Vagina (tissue), 2 donors: ENCODE measurements around the gene GSDME. TPM values are rescaled to one million over a fixed set of nuclear protein-coding genes. Genes with fewer than 3 reads are reported as not detected.

Experiments used
- DNase-seq, 2 donors: peaks; one replicate each; pipeline ENCODE4 v3.0.0-alpha.2; 2017; ENCODE audit errors: extremely low spot score in 2 of 2
- H3K27ac ChIP-seq: fragments of 200-600 bp; sonication (generic); one replicate; pipeline ENCODE4 v1.5.1; 2019
- H3K27me3 ChIP-seq: fragments of 200-600 bp; sonication (generic); one replicate; pipeline ENCODE4 v1.5.1; 2019
- H3K36me3 ChIP-seq, 2 donors: fragments of 200-600 bp; sonication (generic); one replicate each; pipeline ENCODE4 v1.5.1; 2017 to 2019
- H3K4me1 ChIP-seq: fragments of 200-600 bp; sonication (generic); one replicate; pipeline ENCODE4 v1.5.1; 2019
- H3K4me3 ChIP-seq, 2 donors: fragments of 200-600 bp; sonication (generic); 1 replicate in 1 of 2; 2 replicates in 1 of 2; pipeline ENCODE4 v1.5.1; 2016 to 2019
- H3K9me3 ChIP-seq: fragments of 200-600 bp; sonication (generic); one replicate; pipeline ENCODE4 v1.5.1; 2019
- CTCF ChIP-seq, 3 experiments: fragments of 450-650 bp in 2 of 3; fragments of 200-600 bp in 1 of 3; sonication (generic) in 1 of 3; IDR thresholded peaks; one replicate each; pipeline ENCODE4 v1.5.1; 2017 to 2019; ENCODE audit warnings: antibody characterized with exemption in 3 of 3, mild to moderate bottlenecking in 2 of 3, moderate library complexity in 2 of 3
- POLR2A ChIP-seq, 2 donors: fragments of 450-650 bp; IDR thresholded peaks; one replicate each; pipeline ENCODE4 v1.6.1; 2017; ENCODE audit warnings: antibody characterized with exemption in 2 of 2, mild to moderate bottlenecking in 2 of 2, moderate library complexity in 2 of 2
- POLR2AphosphoS5 ChIP-seq, 2 donors: sonication (generic); formaldehyde crosslinking; IDR thresholded peaks; one replicate each; pipeline ENCODE4 v1.9.0; 2017; ENCODE audit warnings: antibody characterized with exemption in 2 of 2, mild to moderate bottlenecking in 2 of 2, low read depth in 1 of 2; ENCODE audit not compliant: insufficient read depth in 1 of 2
- intact Hi-C: fragments of 100-400 bp; cut with DNase I; formaldehyde crosslinking; loops from one replicate; pipeline ENCODE4 v1.15.1; 2023
- total RNA-seq: library from RNA; depleted of rRNA; stranded (reverse); fragments of >200 nt; gene quantifications from one replicate; pipeline ENCODE4 v1.2.3, GENCODE V29; 2016

GSDME gene
- total RNA-seq, 1 donor from 2014 or later = 11.0 TPM

- Histone ChIP-seq H3K27me3 (no peaks in the 10 kb centered on the region), H3K27ac (no peak overlapping the region), H3K9me3 (no peaks in the 10 kb centered on the region), H3K36me3 (no peaks in the 10 kb centered on the region), H3K4me1 (no peaks in the 10 kb centered on the region), H3K4me3 (no peak overlapping the region)
- intact Hi-C loops = no loop called here
- DNase-seq = no peak
- TF ChIP-seq CTCF (IDR thresholded peaks at IDR 0.05) = no peak
- no peak for TF ChIP-seq POLR2A (IDR thresholded peaks at IDR 0.05)
- no peak for TF ChIP-seq POLR2AphosphoS5 (IDR thresholded peaks at IDR 0.05; ENCODE audit: insufficient read depth in 1 of 2, low read depth in 1 of 2)
Measured at GRCh38 chr7:24703296-24703695, 54.0 kb downstream of the GSDME start.

- H3K4me3 ChIP-seq = no peak overlapping the region
- DNase-seq = no peak
- no peak for TF ChIP-seq CTCF (IDR thresholded peaks at IDR 0.05)
- no peak for TF ChIP-seq POLR2A (IDR thresholded peaks at IDR 0.05)
- TF ChIP-seq POLR2AphosphoS5 (IDR thresholded peaks at IDR 0.05; ENCODE audit: insufficient read depth in 1 of 2, low read depth in 1 of 2) = no peak
- no peaks in the 10 kb centered on the region for H3K4me1 ChIP-seq
- no peaks in the 10 kb centered on the region for H3K36me3 ChIP-seq
- no peaks in the 10 kb centered on the region for H3K27me3 ChIP-seq
- intact Hi-C loops = no loop called here
- no peak overlapping the region for H3K27ac ChIP-seq
- H3K9me3 ChIP-seq = no peaks in the 10 kb centered on the region
Measured at GRCh38 chr7:24702755-24703154, 54.5 kb downstream of the GSDME start.

GRCh38 chr7:24701261-24702235 lies 55.7 kb downstream of the GSDME start:
- H3K4me1 ChIP-seq = no peaks in the 10 kb centered on the region
- intact Hi-C loops = no loop called here
- DNase-seq = no peak

GRCh38 chr7:24700521-24701260 lies 56.6 kb downstream of the GSDME start:
- H3K27me3 ChIP-seq = no peaks in the 10 kb centered on the region
- no peaks in the 10 kb centered on the region for H3K9me3 ChIP-seq
- intact Hi-C loops = no loop called here
- no peak for DNase-seq
- TF ChIP-seq POLR2A (IDR thresholded peaks at IDR 0.05) = no peak
- H3K4me1 ChIP-seq = no peaks in the 10 kb centered on the region
- H3K4me3 ChIP-seq = no peak overlapping the region
- no peak overlapping the region for H3K27ac ChIP-seq
- no peaks in the 10 kb centered on the region for H3K36me3 ChIP-seq

More at GRCh38 chr7:24701261-24702235, 55.7 kb downstream of the GSDME start:
- no peaks in the 10 kb centered on the region for H3K27me3 ChIP-seq
- H3K36me3 ChIP-seq = no peaks in the 10 kb centered on the region
- no peaks in the 10 kb centered on the region for H3K9me3 ChIP-seq
- TF ChIP-seq POLR2AphosphoS5 (IDR thresholded peaks at IDR 0.05; ENCODE audit: insufficient read depth in 1 of 2, low read depth in 1 of 2) (no peak), CTCF (IDR thresholded peaks at IDR 0.05) (no peak), POLR2A (IDR thresholded peaks at IDR 0.05) (no peak)
- no peak overlapping the region for H3K4me3 ChIP-seq
- H3K27ac ChIP-seq = no peak overlapping the region

- intact Hi-C loops = no loop called here
- Histone ChIP-seq H3K4me3 (no peak overlapping the region), H3K27me3 (no peaks in the 10 kb centered on the region), H3K27ac (no peak overlapping the region), H3K36me3 (no peaks in the 10 kb centered on the region), H3K4me1 (no peaks in the 10 kb centered on the region), H3K9me3 (no peaks in the 10 kb centered on the region)
- TF ChIP-seq CTCF (IDR thresholded peaks at IDR 0.05) (no peak), POLR2AphosphoS5 (IDR thresholded peaks at IDR 0.05; ENCODE audit: insufficient read depth in 1 of 2, low read depth in 1 of 2) (no peak), POLR2A (IDR thresholded peaks at IDR 0.05) (no peak)
- DNase-seq = no peak
Measured at GRCh38 chr7:24698531-24699266, 58.6 kb downstream of the GSDME start.
